ENCODE measurements around the gene HAAO. TPM values are rescaled to one million over a fixed set of nuclear protein-coding genes. Genes with fewer than 3 reads are reported as not detected.
A peak's percentile ranks its signal among the peaks of the same experiment; 100 is the strongest.

Gene HAAO
- total and polyA plus RNA-seq, 2 donors from 2014 or later: 16.2 to 57.2 TPM

DNA sequence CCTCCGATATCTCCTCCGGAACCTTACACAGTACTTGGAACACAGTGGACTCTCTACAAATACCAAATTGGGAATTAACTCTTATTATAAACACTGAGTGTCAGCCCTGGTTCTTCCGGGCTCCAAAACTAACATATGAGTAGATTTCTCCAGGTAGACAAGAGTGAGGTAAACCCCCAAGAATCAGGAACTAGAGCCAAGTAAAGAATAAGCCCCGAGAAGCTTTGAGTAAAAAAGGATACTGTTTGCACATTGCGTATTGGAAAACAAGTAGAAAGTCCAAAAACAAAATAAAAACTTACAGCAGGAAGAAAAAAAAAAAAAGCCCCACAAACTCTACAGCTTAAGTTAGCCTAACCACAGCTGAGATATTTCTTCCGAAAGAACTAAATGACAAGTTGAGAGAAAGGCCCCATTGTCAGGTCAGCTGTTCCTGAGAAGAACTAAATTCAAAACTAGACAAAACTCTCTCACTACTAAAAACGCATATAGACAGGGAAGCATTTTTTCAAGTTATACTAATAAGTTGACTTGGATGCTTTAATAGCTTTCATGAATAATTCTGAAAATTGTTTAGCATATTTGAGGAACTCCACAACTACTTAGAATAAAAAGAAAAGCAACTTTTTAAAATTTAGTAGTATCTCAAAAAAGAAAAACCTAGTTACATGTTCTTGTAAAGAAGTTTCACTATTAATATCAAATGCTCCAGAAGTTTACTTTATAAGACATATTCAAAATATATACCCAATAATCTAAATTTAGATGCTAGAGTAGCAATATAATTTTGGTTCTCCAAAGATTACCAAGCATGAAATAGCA is 4.3 kb upstream of the HAAO start:
- intact Hi-C loops (cut with DNase I): no loop called here
- FAIRE-seq (no peak), DNase-seq (peak in 2 of 5 donors; percentile 46 to 89)
- no peaks in the 10 kb centered on the region for H3K27me3 ChIP-seq (ENCODE audit: control insufficient read depth, insufficient read depth, low read length)
- H3K9ac ChIP-seq (ENCODE audit: low read length in 3 of 3): peak overlapping the region in 2 of 3 donors; percentile 10 to 19
- H3K4me1 ChIP-seq (ENCODE audit: control insufficient read depth in 2 of 3, insufficient read depth in 2 of 3, low read depth in 1 of 3, low read length in 3 of 3): peaks cover 3 to 6% (median 4%) of the 10 kb centered on the region in 3 donors
- H3K9me3 ChIP-seq (ENCODE audit: control insufficient read depth in 2 of 3, insufficient read depth in 1 of 3, low read length in 3 of 3): no peaks in the 10 kb centered on the region
- no peak overlapping the region for H3K27ac ChIP-seq (ENCODE audit: low read depth in 2 of 2, low read length in 2 of 2)
- peaks cover 0 to 7% (median 0%) of the 10 kb centered on the region in 3 donors for H3K36me3 ChIP-seq (ENCODE audit: control insufficient read depth in 2 of 3, insufficient read depth in 3 of 3, low read length in 3 of 3)
- peak overlapping the region in 1 of 3 donors; percentile 0 for H3K4me3 ChIP-seq (ENCODE audit: low read length in 3 of 3)
- TF ChIP-seq, protein P1, sequence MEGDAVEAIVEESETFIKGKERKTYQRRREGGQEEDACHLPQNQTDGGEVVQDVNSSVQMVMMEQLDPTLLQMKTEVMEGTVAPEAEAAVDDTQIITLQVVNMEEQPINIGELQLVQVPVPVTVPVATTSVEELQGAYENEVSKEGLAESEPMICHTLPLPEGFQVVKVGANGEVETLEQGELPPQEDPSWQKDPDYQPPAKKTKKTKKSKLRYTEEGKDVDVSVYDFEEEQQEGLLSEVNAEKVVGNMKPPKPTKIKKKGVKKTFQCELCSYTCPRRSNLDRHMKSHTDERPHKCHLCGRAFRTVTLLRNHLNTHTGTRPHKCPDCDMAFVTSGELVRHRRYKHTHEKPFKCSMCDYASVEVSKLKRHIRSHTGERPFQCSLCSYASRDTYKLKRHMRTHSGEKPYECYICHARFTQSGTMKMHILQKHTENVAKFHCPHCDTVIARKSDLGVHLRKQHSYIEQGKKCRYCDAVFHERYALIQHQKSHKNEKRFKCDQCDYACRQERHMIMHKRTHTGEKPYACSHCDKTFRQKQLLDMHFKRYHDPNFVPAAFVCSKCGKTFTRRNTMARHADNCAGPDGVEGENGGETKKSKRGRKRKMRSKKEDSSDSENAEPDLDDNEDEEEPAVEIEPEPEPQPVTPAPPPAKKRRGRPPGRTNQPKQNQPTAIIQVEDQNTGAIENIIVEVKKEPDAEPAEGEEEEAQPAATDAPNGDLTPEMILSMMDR (IDR thresholded peaks at IDR 0.05; ENCODE audit: borderline replicate concordance, extremely low read depth, insufficient read depth): no peak

- TF ChIP-seq, protein P1 (IDR thresholded peaks at IDR 0.05; ENCODE audit: borderline replicate concordance, extremely low read depth, insufficient read depth): no peak
- Histone ChIP-seq H3K27ac (ENCODE audit: low read depth in 2 of 2, low read length in 2 of 2) (peak overlapping the region in 1 of 2 donors; percentile 1), H3K4me1 (ENCODE audit: control insufficient read depth in 2 of 3, insufficient read depth in 2 of 3, low read depth in 1 of 3, low read length in 3 of 3) (peaks cover 3 to 12% (median 6%) of the 10 kb centered on the region in 3 donors), H3K27me3 (ENCODE audit: control insufficient read depth, insufficient read depth, low read length) (no peaks in the 10 kb centered on the region), H3K36me3 (ENCODE audit: control insufficient read depth in 2 of 3, insufficient read depth in 3 of 3, low read length in 3 of 3) (peaks cover 0 to 7% (median 0%) of the 10 kb centered on the region in 3 donors), H3K9me3 (ENCODE audit: control insufficient read depth in 2 of 3, insufficient read depth in 1 of 3, low read length in 3 of 3) (no peaks in the 10 kb centered on the region), H3K4me3 (ENCODE audit: low read length in 3 of 3) (peak overlapping the region in 2 of 3 donors; percentile 28 to 86), H3K9ac (ENCODE audit: low read length in 3 of 3) (peak overlapping the region in 1 of 3 donors; percentile 19)
- DNase-seq (no peak), FAIRE-seq (no peak)
- intact Hi-C loops (cut with DNase I): no loop called here
Measured at GRCh38 chr2:42795841-42796301, 3.5 kb upstream of the HAAO start.

- Histone ChIP-seq H3K4me3 (ENCODE audit: low read length in 3 of 3) (peak overlapping the region in 2 of 3 donors; percentile 43 to 86), H3K9ac (ENCODE audit: low read length in 3 of 3) (no peak overlapping the region), H3K27me3 (ENCODE audit: control insufficient read depth, insufficient read depth, low read length) (no peaks in the 10 kb centered on the region), H3K36me3 (ENCODE audit: control insufficient read depth in 2 of 3, insufficient read depth in 3 of 3, low read length in 3 of 3) (peaks cover 0 to 7% (median 0%) of the 10 kb centered on the region in 3 donors), H3K27ac (ENCODE audit: low read depth in 2 of 2, low read length in 2 of 2) (no peak overlapping the region), H3K4me1 (ENCODE audit: control insufficient read depth in 2 of 3, insufficient read depth in 2 of 3, low read depth in 1 of 3, low read length in 3 of 3) (peaks cover 3 to 13% (median 6%) of the 10 kb centered on the region in 3 donors), H3K9me3 (ENCODE audit: control insufficient read depth in 2 of 3, insufficient read depth in 1 of 3, low read length in 3 of 3) (no peaks in the 10 kb centered on the region)
- intact Hi-C loops (cut with DNase I): no loop called here
- FAIRE-seq (no peak), DNase-seq (no peak)
- TF ChIP-seq, protein P1 (IDR thresholded peaks at IDR 0.05; ENCODE audit: borderline replicate concordance, extremely low read depth, insufficient read depth): no peak
Measured at GRCh38 chr2:42795275-42795674, 2.9 kb upstream of the HAAO start.
